NCI-H146 treated with DMSO at 0.1 percent for 48 hours (cell line): ENCODE results near the gene CADM2.
"Not testable (repeated sequence)": the region's sequence is repeated elsewhere in the genome, so short reads cannot be mapped to it uniquely, and the experiment has no call there.

Experiments
- DNase-seq: peaks from one replicate; lab custom pipeline; 2025; ENCODE audit not compliant: unreplicated experiment; lab: John Stamatoyannopoulos, UW

Gene CADM2

GRCh38 chr3:85881833-85882393 lies 923.1 kb downstream of the CADM2 start:
- no peak for DNase-seq

GRCh38 chr3:85890043-85890555 lies 931.3 kb downstream of the CADM2 start:
- no peak for DNase-seq

DNA sequence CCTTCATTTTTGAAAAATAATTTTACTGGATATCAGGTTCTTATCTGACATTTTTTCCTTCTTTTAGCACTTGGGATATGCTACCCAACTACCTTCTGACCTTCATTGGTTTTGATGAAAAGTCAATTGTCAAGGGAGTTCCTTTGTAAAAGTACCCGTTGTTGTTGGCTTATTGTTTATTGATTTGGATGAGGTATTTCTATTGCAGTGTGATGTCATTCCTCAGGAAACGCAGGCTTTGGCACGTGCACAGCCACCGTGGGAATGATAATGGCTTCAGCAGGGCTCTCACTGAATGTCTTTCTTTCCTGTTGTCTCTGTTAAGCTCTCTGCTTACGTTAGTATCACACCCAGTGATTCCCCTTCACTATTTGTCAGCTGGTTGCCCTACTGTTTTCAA lies 944.6 kb downstream of the CADM2 start:
- no peak for DNase-seq

GRCh38 chr3:85912980-85913379 lies 954.2 kb downstream of the CADM2 start:
- DNase-seq, result no peak

DNA sequence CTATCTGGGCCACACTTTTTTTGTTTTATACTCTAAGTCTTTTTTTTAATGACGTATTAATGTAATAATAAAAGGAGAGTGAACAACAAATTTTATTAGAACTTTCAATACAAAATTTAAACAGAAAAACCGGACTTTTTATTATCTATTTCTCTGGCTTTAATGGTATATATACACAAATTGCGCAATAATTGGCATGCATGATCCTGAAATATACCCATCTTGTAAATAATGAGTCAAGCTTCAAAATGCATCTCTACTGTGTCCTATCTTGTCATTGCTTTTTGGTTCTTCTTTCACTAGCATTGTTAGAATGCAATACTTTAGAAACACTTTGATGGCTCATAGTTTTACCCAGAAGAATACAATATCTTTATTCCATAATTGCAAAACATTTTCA lies 963.6 kb downstream of the CADM2 start:
- DNase-seq, result no peak

- DNase-seq, result no peak
Measured at GRCh38 chr3:85930718-85931117, 971.9 kb downstream of the CADM2 start.

GRCh38 chr3:85933326-85933725 lies 974.5 kb downstream of the CADM2 start:
- DNase-seq, result no peak

- DNase-seq, result no peak
Measured at GRCh38 chr3:85935171-85935570, 976.4 kb downstream of the CADM2 start.

DNA sequence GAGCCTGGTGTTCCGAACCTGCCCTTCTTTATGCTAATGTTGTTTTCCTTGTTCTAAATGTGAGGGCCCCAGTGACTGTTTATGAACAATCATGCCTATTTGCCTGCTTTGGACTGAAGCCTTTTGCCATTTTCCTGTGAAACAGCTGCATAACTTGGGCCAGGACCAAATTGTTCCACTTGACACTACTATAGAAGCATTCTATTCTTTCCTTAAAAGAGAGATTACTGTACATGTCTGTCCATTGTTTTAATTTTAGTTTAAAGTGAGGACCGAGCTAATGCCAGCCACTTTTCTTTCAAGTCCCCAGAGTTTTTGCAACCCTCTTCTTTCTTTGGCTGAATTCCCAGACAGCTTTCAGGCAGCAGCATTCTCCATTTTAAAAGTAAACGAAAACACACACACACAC lies 980.3 kb downstream of the CADM2 start:
- no peak for DNase-seq

DNA sequence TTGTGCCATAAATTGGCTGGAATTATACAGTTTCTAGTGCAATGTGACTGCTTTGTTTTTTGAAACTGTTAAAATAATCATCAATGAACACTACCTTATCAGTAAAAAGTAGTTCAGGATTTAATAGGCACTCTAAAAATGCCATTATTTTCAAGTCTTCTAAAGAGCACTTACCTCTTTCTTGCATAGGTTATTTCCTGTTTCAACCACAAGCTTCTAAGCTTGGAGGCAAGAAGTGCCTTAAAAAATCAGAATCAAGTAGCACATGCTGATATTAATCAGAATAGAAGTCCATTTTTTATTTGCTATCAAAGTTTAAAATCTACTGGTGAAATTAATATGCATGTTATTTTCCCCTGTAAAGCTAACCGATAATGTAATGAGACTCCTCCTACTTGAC lies 991.6 kb downstream of the CADM2 start:
- no peak for DNase-seq

DNA sequence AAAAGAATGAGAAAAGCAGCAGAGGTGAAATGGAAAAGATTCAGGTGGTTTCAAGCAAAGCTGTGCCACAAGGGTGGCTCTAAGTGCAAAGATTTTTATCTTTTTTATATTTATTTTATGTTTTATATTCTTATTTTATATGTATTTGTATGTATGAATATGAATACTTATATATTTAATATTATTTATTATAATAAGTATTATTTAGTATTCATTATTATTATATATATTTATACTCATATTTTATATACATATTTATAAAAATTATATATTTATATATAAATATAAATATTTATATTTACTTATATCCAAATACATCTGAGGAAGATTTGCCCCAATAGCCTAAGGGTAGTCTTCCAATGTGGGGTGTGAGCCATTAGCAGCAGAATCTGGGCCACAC lies 1002.0 kb downstream of the CADM2 start:
- no peak for DNase-seq

- DNase-seq, result no peak
Measured at GRCh38 chr3:85977615-85978338, 1019.0 kb downstream of the CADM2 start.

- no peak for DNase-seq
Measured at GRCh38 chr3:85979034-85979433, 1020.2 kb downstream of the CADM2 start.

GRCh38 chr3:85989581-85989980 lies 1030.8 kb downstream of the CADM2 start:
- DNase-seq, result not testable (repeated sequence)

- no peak for DNase-seq
Measured at GRCh38 chr3:86029590-86029989, 1070.8 kb downstream of the CADM2 start.

GRCh38 chr3:86037916-86038315 lies 1079.1 kb downstream of the CADM2 start:
- no peak for DNase-seq

- no peak for DNase-seq
Measured at GRCh38 chr3:86046436-86047136, 1087.8 kb downstream of the CADM2 start.

GRCh38 chr3:86047161-86047560 lies 1088.4 kb downstream of the CADM2 start:
- DNase-seq, result no peak

DNA sequence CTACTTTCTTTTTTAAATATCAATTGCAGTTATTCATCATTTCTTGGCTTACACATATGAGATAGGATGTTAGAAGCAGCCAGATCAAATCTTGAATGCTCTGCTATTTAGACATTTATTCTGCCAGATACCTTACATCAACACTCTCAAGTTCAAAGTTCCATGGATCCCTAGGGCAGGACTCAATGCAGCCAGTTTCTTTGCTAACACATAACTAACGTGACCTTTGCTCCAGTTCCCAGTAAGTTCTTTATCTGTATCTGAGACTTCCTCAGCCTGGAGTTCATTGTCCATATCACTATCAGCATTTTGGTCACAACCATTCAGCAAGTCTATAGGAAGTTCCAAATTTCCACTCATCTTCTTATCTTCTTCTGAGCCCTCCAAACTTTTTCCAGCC lies 1092.3 kb downstream of the CADM2 start:
- DNase-seq, result no peak

- DNase-seq, result no peak
Measured at GRCh38 chr3:86056032-86056431, 1097.2 kb downstream of the CADM2 start.

- DNase-seq, result no peak
Measured at GRCh38 chr3:86056962-86057361, 1098.2 kb downstream of the CADM2 start.

DNA sequence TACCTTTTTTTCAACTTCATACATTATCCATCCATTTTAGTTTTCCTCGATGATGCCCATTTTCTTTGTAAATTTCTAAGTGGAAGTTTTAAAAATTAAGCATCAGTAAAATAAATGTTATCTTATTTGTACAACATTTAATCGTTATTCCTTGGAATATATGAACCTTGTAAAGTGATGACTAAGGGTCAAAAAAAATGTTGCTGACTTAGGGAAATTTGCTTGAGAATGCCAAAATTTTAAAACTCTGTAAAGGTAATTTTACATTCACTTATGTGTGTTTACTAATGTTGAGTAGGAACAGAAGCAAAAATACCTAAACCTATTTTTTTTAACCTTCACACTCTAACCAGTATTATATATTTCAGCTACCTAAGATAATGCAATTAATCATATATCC lies 1115.0 kb downstream of the CADM2 start:
- no peak for DNase-seq
